Esophagus squamous epithelium (tissue), 4 donors: ENCODE measurements around the gene CPLANE2.

ENCODE experiments used
- CTCF ChIP-seq, 6 experiments: fragments of 450-650 bp in 4 of 6; fragments of 200-600 bp in 2 of 6; sonication (generic) in 2 of 6; IDR thresholded peaks; one replicate each; pipeline ENCODE4 v1.5.1; 2016 to 2019; ENCODE audit warnings: antibody characterized with exemption in 6 of 6, mild to moderate bottlenecking in 4 of 6, moderate library complexity in 4 of 6
- POLR2A ChIP-seq, 4 donors: fragments of 450-650 bp; IDR thresholded peaks; one replicate each; pipeline ENCODE4 v1.6.1; 2017; ENCODE audit warnings: antibody characterized with exemption in 4 of 4, mild to moderate bottlenecking in 4 of 4, moderate library complexity in 3 of 4

GRCh38 chr1:16244650-16245285 lies 7.8 kb upstream of the CPLANE2 start:
- TF ChIP-seq CTCF (IDR thresholded peaks at IDR 0.05) (no peak), POLR2A (IDR thresholded peaks at IDR 0.05) (no peak)
